HUDEP-2 (cell line): Measurements from ENCODE around the gene DMXL1.
"Not testable (repeated sequence)": the region's sequence is repeated elsewhere in the genome, so short reads cannot be mapped to it uniquely, and the experiment has no call there.

Source experiments
- DNase-seq, 76 experiments: peaks; one replicate each; lab custom pipeline; 2025; ENCODE audit not compliant: unreplicated experiment in 76 of 76; lab: John Stamatoyannopoulos, UW

DMXL1 gene

GRCh38 chr5:119122474-119122873 lies 51.6 kb downstream of the DMXL1 start:
- not testable (repeated sequence) for DNase-seq

GRCh38 chr5:119123280-119123679 lies 52.4 kb downstream of the DMXL1 start:
- DNase-seq: no peak

GRCh38 chr5:119129770-119130169 lies 58.9 kb downstream of the DMXL1 start:
- no peak for DNase-seq

- no peak for DNase-seq
Observed at GRCh38 chr5:119131530-119132304, 60.8 kb downstream of the DMXL1 start.

GRCh38 chr5:119135743-119136142 lies 64.9 kb downstream of the DMXL1 start:
- not testable (repeated sequence) for DNase-seq

DNA sequence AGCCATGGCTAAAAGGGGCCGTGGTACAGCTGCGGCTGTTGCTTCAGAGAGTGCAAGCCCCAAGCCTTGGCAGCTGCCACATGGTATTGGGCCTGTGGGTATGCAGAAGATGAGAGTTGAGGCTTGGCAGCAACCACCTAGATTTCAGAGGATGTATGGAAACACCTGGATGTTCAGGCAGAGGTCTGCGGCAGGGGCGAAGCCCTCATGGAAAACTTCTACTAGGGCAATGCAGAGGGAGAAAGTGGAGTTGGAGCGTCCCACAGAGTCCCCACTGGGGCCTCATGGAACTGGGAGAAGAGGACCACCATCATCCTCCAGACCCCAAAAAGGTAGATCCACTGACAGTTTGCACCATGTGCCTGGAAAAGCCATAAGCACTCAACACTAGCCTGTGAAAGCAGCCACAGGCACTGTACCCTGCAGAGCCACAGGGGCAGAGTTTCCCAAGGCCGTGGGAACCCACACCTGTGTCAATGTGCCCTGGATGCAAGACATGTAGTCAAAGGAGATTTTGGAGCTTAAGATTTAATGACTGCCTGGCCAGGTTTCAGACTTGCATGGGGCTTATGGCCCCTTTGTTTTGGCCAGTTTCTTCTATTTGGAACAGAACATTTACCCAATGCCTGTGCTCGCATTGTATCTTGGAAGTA lies 65.9 kb downstream of the DMXL1 start:
- DNase-seq: no peak

DNA sequence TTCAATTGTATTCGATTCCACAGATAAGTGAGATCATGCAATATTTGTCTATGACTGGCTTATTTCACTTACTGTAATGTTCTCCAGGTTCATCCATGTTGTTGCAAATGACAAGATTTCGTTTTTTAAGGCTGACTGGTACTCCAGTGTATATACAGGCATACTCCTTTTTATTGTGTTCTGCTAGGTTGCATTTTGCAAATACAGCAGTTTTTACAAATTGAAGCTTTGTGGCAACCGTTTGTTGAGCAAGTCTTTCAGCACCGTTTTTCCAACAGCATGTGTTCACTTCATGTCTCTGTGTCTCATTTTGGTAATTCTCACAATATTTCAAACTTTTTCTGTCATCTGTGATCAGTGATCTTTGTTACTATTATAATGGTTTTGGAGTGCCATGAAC lies 82.7 kb downstream of the DMXL1 start:
- no peak for DNase-seq

GRCh38 chr5:119158144-119158543 lies 87.3 kb downstream of the DMXL1 start:
- DNase-seq: no peak

DNA sequence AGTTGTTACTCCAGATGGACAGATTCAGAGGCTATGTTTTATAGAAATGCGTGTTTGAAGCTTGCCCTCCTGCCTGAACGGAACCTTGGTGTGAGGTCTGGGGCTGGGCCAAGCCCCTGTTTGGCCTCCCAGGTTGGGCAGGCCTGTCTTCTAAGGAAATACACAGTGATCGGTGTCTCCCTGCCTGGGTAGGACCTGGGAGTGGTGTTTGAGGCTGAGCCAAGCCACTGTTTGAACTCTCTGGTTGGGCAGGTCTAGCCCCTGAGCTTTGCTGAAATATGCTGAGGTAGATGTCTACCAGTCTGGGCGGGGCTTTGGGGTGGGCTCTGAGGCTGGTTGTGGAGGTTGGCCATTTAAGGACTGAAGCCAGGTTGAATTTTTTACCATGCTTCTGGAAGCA lies 90.5 kb downstream of the DMXL1 start:
- DNase-seq: no peak

DNA sequence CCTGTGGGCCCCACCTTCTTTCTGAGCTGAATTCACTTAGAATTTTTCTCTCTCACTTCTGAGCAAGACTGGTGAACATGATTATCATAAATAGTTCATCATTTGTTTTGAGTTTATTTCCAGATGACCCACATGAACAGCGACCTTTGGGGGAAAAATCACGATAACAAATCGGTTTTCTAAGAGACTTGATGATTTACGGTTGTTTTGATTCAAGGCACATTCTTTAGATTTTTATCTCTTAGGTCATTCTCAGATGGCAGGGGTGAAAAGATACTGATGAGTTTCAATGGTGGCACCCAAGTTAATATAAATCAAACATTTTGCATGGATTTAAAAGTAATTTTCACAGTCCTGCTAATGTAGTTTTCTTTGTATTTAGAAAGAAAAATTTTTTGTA lies 95.1 kb downstream of the DMXL1 start:
- DNase-seq: no peak

GRCh38 chr5:119168401-119168800 lies 97.5 kb downstream of the DMXL1 start:
- DNase-seq: no peak

DNA sequence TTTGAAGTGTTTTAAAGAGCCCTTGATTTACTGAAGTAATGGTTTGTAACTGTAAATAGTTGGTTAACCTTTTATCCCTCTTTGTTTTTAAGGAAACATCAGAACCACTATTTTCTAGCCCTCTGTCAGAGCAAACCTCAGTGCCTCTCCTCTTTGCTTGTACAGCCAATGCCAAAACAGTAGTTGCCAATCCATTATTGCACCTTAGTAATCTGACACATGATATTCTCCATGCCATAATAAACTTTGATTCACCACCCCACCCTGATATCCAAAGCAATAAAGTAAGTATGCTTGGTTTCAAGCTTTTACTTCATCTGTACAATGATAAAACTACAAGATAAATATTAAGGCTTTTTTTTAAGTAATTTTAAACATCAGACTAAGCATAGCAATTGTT lies 100.8 kb downstream of the DMXL1 start:
- DNase-seq: no peak

GRCh38 chr5:119174578-119175163 lies 103.8 kb downstream of the DMXL1 start:
- DNase-seq: no peak

DNA sequence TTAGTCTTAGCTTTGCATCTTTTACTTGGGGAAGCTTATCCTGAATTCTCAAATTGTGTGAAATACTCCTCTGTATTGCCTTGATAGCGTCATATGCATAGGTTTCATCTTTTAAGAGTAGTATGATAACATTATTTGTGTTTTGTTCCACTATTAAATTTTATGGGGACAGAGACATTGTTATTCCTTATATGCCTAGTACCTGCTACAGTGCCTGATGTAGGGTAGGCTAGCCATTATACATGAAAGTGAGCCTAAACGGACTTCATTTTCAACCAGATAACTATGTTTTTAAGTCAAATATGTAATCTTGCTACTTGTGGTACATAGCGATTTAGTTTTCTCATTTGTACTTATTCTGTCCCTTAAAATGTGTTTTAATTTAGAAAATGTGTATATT lies 105.9 kb downstream of the DMXL1 start:
- no peak for DNase-seq

DNA sequence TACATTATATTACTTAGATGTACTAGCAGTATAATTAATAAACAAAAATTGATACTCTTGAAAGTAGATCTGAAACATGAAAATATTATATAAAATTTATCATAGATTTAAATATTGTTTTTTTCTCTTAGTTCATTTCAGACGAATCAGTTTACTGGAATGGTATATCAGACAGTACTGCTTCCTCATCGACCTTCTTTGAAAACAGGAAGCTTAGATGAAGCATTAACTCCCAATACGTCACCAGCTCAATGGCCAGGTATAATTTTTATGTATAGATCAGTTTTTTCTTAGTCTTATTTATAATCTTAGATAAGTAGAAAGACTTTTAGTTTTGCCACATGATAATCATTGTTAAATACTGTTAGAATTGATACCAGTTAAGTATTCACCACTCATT lies 106.3 kb downstream of the DMXL1 start:
- no peak for DNase-seq

DNA sequence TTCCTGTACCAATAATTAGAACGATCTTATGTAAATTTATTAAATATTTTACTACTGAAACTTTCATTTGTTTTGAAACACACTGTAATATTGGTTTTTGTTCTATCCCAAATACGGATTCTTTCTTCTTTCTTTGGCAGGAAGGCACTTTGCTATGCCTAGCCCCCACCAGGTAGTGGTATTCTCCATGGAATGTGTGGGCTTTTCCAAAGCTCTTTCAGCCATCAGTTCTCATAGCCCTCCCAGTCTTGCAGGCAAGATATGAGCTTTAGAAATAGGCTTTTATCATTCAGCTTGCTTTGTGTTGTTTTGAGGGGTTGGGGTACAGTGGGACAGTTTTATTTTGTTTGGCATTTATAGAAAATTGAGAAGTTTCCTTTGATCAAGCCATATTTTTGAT lies 107.5 kb downstream of the DMXL1 start:
- no peak for DNase-seq

- DNase-seq: peak in 2 of 76 experiments; percentile 4 to 16
Observed at GRCh38 chr5:119179857-119180641, 109.2 kb downstream of the DMXL1 start.

DNA sequence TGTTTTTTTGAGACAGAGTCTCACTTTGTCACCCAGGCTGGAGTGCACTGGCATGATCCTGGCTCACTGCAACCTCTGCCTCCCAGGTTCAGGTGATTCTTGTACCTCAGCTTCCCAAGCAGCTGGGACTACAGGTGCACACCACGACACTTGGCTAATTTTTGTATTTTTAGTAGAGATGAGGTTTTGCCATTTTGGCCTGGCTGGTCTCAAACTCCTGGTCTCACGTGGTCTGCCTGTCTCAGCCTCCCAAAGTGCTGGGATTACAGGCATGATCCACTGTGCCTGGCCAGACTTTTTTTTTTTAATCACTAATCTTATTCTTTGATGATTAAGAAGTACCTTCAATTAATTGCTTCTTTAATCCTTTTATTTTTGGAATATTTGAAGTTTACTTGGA lies 114.6 kb downstream of the DMXL1 start:
- not testable (repeated sequence) for DNase-seq

- DNase-seq: no peak
Observed at GRCh38 chr5:119187776-119188529, 117.1 kb downstream of the DMXL1 start.

DNA sequence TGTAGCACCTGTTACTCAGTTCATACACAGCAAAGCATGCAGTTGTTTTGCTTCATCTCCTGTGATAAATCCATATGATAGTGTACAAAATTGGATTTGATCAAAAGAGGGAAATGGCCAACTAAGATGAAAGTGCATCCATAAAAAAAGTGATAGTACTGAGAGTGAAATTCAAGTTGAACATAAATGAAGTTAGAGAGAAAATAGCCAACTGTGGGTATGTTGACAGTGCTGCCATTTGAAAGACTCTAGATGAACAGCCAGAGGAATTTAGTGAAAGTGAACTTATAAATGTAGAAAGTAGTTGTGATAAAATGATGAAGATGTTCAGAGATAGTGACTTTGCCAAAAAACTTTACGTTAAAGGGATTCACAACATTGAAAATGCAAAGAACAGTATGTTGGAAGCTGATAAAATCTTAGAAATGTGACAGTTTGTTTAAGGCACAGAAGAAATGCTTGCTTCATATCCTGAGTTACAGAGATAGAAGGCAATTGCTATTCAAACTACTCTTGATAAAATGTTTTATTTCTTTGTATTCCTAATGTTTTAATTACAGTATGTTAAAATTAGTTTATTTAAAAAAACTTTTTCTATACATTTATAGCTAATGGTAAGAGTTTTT lies 119.7 kb downstream of the DMXL1 start:
- DNase-seq: no peak
